HG02798 (cell line): ENCODE measurements around the gene FOS.
"Not testable (repeated sequence)": the region's sequence is repeated elsewhere in the genome, so short reads cannot be mapped to it uniquely, and the experiment has no call there.

Experiments used
- ATAC-seq: cut with Tn5 transposase; IDR thresholded peaks from one replicate; pipeline ENCODE4 v1.9.1; 2021; ENCODE audit warnings: mild to moderate bottlenecking; ENCODE audit not compliant: unreplicated experiment, poor library complexity

Gene FOS

GRCh38 chr14:75292101-75292563 is 13.5 kb downstream of the FOS start:
- ATAC-seq, result no peak

DNA sequence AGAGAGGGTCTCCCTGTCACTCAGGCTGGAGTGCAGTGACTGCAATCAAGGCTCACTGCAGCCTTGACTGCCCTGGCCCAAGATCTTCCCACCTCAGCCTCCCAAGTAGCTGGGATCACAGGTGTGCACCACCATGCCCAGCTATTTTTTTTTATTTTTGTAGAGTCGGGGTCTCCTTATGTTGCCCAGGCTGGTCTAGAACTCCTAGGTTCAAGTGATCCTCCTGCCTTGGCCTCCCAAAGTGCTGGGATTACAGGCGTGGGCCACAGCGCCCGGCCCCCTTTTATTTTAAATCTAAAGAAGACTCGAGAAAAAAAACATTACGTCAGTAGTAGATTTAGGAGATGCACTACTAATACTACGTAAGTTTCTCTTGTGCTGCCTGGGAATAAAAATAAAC is 14.3 kb downstream of the FOS start:
- no peak for ATAC-seq

GRCh38 chr14:75293920-75294648 is 15.5 kb downstream of the FOS start:
- peak; percentile 99 for ATAC-seq

DNA sequence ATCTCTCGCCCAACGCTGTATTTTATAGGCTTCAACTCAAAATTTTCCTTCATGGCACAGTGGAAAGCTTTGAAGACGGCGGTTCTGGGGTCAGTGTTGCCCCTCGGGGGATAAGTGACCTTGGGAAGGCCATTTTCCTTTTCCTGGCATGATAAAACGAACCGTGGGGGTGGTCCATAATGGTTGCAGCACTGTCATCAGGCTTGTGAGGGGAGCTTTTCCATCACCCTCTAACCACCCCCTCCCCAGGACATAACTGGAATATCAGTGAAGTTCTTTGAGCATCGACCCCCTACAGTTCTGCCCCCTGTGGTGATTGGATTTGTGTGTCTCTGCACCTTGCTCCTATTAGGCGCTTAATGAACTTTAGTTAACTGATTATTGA is 16.0 kb downstream of the FOS start:
- no peak for ATAC-seq

GRCh38 chr14:75295061-75295461 is 16.4 kb downstream of the FOS start:
- ATAC-seq, result no peak

- no peak for ATAC-seq
Measured at GRCh38 chr14:75295491-75296345, 17.1 kb downstream of the FOS start.

DNA sequence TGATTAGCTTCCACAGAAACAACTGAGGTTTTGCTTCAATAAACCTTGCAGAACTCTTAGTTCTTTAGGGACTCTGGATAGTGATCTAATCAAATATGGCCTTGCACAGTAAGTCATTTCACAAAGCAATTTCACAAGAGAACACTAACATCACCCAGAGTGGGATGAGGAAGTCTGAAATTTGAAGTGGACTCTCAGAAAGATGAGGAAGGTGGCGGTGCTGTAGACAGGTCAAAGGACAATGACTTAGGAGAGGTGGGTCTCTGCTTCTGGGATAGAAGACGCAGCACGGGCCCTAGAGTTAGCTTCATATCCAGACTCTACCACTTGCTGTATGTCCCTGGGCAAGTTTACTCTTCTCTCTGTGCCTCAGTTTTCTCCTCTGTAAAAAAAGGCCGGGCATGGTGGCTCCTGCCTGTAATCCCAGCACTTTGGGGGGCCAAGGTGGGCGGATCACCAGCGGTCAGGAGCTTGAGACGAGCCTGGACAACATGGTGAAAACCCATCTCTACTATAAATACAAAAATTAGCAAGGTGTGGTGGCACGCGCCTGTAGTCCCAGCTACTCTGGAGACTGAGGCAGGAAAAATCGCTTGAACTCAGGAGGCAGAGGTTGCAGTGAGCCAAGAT is 18.9 kb downstream of the FOS start:
- no peak for ATAC-seq

DNA sequence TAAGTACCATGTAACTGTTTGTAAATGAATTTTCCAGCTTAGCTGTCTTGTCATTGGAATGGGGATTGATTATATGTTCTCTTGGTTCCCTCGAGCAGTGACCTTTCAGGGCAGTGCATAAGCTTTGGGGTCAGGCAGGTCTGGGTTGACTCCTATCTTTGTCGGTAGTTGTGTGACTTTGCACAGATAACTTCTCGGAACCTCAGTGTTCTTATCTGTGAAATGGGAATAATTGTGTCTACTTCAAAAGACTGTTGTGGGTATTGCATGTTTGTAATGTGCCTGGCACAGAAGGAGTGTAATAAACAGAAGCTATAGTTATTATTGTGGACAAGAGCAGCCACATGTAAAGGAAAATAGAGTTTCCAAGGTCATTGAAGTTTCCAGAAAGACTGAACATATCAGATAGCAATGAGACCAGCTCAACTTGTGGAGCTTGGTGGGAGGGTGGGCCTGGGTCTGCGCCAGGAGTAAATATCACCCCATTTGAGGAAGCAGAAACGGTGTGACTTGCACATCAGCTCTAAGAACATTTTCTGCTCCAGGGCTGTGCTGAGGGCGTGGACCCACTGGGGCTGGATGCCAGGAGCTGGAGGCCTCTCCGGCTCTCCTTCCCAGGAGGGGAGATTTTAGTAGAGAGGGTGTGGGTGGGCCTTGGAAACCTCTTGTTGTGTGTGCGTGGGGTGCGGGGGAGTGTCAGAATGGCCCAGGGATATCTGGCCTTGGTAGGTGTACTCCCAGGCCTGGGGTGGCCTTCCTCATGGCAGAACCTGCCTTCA is 19.7 kb downstream of the FOS start:
- ATAC-seq, result no peak

- ATAC-seq, result no peak
Measured at GRCh38 chr14:75299059-75299458, 20.4 kb downstream of the FOS start.

- ATAC-seq, result no peak
Measured at GRCh38 chr14:75299576-75299975, 20.9 kb downstream of the FOS start.

GRCh38 chr14:75301666-75302325 is 23.2 kb downstream of the FOS start:
- no peak for ATAC-seq

DNA sequence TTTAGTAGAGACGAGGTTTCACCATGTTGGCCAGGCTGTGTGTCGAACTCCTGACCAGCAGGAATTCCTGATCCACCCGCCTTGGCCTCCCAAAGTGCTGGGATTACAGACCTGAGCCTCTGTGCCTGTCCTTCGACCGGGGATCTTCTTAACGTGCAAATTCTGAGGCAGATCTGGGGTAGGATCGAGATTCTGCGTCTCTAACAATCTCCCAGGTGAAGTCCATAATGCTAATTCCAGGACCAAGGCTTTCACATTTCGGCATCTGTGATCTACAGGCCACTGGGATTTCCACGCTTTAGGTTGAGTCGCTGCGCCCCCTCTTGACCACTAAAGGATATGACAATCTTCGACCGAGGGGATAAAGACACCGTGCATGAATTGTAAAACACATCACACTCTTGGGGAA is 24.8 kb downstream of the FOS start:
- no peak for ATAC-seq

GRCh38 chr14:75306410-75306809 is 27.8 kb downstream of the FOS start:
- not testable (repeated sequence) for ATAC-seq

- ATAC-seq, result peak; percentile 59
Measured at GRCh38 chr14:75306927-75307699, 28.5 kb downstream of the FOS start.

DNA sequence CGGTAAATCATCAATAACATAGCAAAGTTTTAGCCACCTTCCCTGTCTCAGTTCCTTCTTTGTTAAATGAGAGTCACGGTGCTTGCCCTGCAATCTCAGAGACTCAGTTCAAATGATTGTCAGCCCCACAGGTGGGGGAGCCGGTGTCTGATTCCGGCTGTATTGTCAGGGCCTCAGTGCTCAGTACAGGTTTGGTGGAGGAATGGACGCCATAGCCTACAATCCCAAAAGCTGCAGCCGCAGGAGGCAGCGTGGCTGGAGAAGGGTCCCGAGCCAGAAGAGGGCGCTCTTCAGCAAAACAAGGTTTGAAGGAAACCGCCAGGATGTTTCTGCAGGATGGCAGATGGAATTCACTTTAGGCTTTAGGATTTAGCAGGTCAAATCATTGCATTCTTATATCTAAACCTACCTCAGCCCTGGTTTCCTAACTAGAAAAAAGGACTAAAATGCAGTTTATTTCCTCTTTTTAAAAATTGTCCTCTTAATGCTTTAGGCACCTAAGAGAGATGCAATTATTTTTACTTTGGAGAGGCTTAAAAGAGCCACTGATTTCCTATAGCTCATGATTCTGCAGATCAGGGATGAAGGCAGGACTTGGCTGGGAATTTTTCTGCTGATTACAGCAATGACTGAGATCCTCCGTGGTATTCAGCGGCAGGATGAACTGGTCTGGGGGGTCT is 29.2 kb downstream of the FOS start:
- peak; percentile 49 for ATAC-seq

GRCh38 chr14:75308991-75309390 is 30.4 kb downstream of the FOS start:
- ATAC-seq, result not testable (repeated sequence)

GRCh38 chr14:75309561-75309960 is 30.9 kb downstream of the FOS start:
- not testable (repeated sequence) for ATAC-seq

- no peak for ATAC-seq
Measured at GRCh38 chr14:75310295-75311111, 31.9 kb downstream of the FOS start.
